Stimulated activated CD4-positive, alpha-beta T cell treated with anti-CD3 and anti-CD28 coated beads, Interleukin-1b, Interleukin-23, amount 100 ng/mL, for 1 hour (primary cell): ENCODE results near the gene PTPN12.
"Not testable (repeated sequence)": the region's sequence is repeated elsewhere in the genome, so short reads cannot be mapped to it uniquely, and the experiment has no call there.

Source experiments
- DNase-seq, 2 donors: peaks; one replicate each; pipeline ENCODE4 v3.0.0-alpha.2; 2020; ENCODE audit warnings: low read depth in 2 of 2

PTPN12 gene

GRCh38 chr7:77537136-77537777 is at the start of gene PTPN12:
Gene PTPN12 (plus strand): TSS chr7:77537295. CDS start chr7:77537547, 252 bp downstream.
- no peak for DNase-seq

GRCh38 chr7:77488986-77489385 is 48.1 kb upstream of the PTPN12 start:
- no peak for DNase-seq

- DNase-seq, result no peak
Observed at GRCh38 chr7:77497079-77497478, 40.0 kb upstream of the PTPN12 start.

- no peak for DNase-seq
Observed at GRCh38 chr7:77498659-77499379, 38.3 kb upstream of the PTPN12 start.

- no peak for DNase-seq
Observed at GRCh38 chr7:77501192-77501515, 35.9 kb upstream of the PTPN12 start.

GRCh38 chr7:77504951-77505350 is 32.1 kb upstream of the PTPN12 start:
- DNase-seq, result no peak

GRCh38 chr7:77506899-77507298 is 30.2 kb upstream of the PTPN12 start:
- DNase-seq, result no peak

GRCh38 chr7:77513002-77513670 is 24.0 kb upstream of the PTPN12 start:
- not testable (repeated sequence) for DNase-seq

- no peak for DNase-seq
Observed at GRCh38 chr7:77516085-77516484, 21.0 kb upstream of the PTPN12 start.

GRCh38 chr7:77520261-77520660 is 16.8 kb upstream of the PTPN12 start:
- DNase-seq, result no peak

GRCh38 chr7:77521537-77521936 is 15.6 kb upstream of the PTPN12 start:
- not testable (repeated sequence) for DNase-seq

GRCh38 chr7:77524731-77525130 is 12.4 kb upstream of the PTPN12 start:
- no peak for DNase-seq

GRCh38 chr7:77525231-77525630 is 11.9 kb upstream of the PTPN12 start:
- no peak for DNase-seq

- DNase-seq, result no peak
Observed at GRCh38 chr7:77528368-77528767, 8.7 kb upstream of the PTPN12 start.

GRCh38 chr7:77529279-77529678 is 7.8 kb upstream of the PTPN12 start:
- no peak for DNase-seq

GRCh38 chr7:77531038-77531437 is 6.1 kb upstream of the PTPN12 start:
- DNase-seq, result no peak

GRCh38 chr7:77532247-77532646 is 4.8 kb upstream of the PTPN12 start:
- no peak for DNase-seq

GRCh38 chr7:77532732-77533131 is 4.4 kb upstream of the PTPN12 start:
- DNase-seq, result not testable (repeated sequence)

GRCh38 chr7:77534046-77534445 is 3.0 kb upstream of the PTPN12 start:
- not testable (repeated sequence) for DNase-seq

- DNase-seq, result no peak
Observed at GRCh38 chr7:77536017-77536412, 1.1 kb upstream of the PTPN12 start.

GRCh38 chr7:77536413-77537135 is 521 bp upstream of the PTPN12 start:
- DNase-seq, result peak; percentile 88 to 98

GRCh38 chr7:77537778-77538280 is 734 bp downstream of the PTPN12 start:
- DNase-seq, result no peak
